ENCODE measurements around the gene CAV3.

- TF ChIP-seq CTCF (IDR thresholded peaks at IDR 0.05 in 2 of 3, conservative IDR thresholded peaks at IDR 0.05 in 1 of 3; ENCODE audit: borderline replicate concordance in 1 of 3, insufficient read depth in 1 of 3, low read depth in 2 of 3, low read length in 2 of 3) (no peak), EZH2 (IDR thresholded peaks at IDR 0.05) (no peak), POLR2AphosphoS5 (IDR thresholded peaks at IDR 0.05; ENCODE audit: low read depth, low read length) (no peak), POLR2A (IDR thresholded peaks at IDR 0.05; ENCODE audit: borderline replicate concordance, extremely low read depth, insufficient read depth, insufficient read length) (no peak), SIN3A (IDR thresholded peaks at IDR 0.05; ENCODE audit: low read depth) (no peak)
Measured at GRCh38 chr3:8745619-8746370, 12.2 kb downstream of the CAV3 start.
